ENCODE measurements around the gene KPNA1.

- TF ChIP-seq CTCF (IDR thresholded peaks at IDR 0.05) (no peak), POLR2A (IDR thresholded peaks at IDR 0.05) (no peak)
Measured at GRCh38 chr3:122513386-122514122, 1.2 kb downstream of the KPNA1 start.
